Activated naive CD4-positive, alpha-beta T cell treated with anti-CD3 and anti-CD28 coated beads, Interleukin-2, amount 10 ng/mL, durations not matched to agents 5 hours and 36 hours (primary cell): ENCODE measurements around the gene CLPSL1. TPM values are rescaled to one million over a fixed set of nuclear protein-coding genes. Genes with fewer than 3 reads are reported as not detected.

Source experiments
- total RNA-seq, 2 experiments: library from RNA; stranded (reverse); gene quantifications; one replicate each; pipeline ENCODE4 v1.2.3, GENCODE V29; 2021

CLPSL1 gene, protein sequence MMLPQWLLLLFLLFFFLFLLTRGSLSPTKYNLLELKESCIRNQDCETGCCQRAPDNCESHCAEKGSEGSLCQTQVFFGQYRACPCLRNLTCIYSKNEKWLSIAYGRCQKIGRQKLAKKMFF
- total RNA-seq, result not detected

DNA sequence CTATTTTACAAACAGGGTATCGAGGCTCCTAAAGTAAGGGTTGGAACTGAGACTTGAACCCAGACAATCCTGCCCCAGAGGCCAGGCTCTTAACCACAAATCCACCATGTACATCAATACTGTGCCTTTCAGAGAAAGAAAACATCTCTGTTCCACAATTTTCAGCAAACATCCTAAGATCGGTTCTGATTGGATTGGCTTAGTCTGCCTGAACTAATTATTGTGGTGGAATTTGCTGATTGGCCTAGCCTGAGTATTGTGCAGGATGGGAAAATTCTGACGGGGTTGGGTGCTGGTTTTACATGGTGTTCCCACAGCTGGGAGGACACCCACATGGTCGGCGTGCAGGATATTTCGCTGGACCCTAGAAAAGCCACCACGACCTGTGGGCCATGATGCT, at the start of gene CLPSL1:
CLPSL1 (plus strand) TSS at position 301 of the 400 bp plus-strand sequence; CDS start at position 393, 92 bp downstream.

DNA sequence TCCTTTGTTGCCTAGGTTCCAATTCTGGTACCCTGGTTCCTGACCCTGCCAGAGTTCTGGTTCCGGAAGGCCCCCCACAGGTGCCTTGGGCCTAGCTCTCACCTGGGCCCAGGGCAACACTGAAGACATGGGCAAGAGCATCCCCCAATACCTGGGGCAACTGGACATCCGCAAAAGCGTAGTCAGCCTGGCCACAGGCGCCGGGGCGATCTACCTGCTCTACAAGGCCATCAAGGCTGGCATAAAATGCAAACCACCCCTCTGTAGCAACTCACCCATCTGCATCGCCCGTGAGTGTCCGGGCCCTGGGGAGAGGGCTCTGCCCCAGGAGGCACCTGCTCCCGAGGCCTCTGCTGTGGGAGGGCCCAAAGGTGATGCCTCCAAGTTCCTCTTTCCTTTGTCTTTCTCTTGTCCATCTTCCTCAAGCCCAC, 43.8 kb upstream of the CLPSL1 start, which contains the start of gene ARMC12:
ARMC12 (plus strand) TSS at position 51 of the 431 bp plus-strand sequence; CDS start at position 128, 77 bp downstream.

DNA sequence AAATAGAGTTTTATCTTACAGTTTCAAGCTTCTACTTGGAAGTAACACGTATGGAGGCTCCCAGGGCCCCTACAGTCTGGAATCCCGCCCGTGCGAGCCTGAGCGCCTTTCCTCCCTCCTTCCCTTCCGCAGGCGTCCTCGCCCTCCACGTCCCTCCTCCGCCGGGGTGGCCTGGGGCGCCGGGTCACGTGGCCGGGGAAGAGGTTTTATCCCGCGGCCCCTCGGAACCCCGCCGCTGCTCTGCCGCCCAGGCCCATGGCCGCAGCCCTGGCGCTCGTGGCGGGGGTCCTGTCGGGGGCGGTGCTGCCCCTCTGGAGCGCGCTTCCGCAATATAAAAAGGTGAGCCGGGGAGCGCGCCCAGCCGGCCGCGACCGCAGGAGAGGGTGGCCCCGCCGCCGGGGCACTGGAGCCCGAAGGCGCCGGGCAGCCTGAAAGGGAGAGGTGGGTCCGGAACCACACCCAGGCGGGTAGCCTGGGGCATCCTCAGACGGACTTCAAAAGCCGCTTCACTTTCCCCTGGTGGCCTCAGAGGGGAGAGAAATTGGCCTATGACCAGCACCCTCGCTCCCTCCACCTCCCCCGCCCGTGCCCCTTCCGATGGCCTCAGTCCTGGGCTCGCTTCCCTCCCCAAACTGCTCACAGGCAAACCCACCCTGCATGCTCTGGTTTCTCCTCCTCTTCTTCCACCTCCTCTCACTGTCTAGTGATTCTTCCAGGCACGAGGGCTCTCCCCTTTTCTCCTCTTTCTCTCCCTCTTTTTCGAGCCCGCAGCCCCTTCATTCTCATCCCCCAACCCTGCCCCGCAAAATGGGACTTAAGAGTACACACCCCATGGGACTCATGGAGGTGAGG, 4.2 kb upstream of the CLPSL1 start, which contains the start of gene CLPSL2:
CLPSL2 (plus strand) TSS at position 235 of the 852 bp plus-strand sequence; CDS start at position 256, 21 bp downstream.

DNA sequence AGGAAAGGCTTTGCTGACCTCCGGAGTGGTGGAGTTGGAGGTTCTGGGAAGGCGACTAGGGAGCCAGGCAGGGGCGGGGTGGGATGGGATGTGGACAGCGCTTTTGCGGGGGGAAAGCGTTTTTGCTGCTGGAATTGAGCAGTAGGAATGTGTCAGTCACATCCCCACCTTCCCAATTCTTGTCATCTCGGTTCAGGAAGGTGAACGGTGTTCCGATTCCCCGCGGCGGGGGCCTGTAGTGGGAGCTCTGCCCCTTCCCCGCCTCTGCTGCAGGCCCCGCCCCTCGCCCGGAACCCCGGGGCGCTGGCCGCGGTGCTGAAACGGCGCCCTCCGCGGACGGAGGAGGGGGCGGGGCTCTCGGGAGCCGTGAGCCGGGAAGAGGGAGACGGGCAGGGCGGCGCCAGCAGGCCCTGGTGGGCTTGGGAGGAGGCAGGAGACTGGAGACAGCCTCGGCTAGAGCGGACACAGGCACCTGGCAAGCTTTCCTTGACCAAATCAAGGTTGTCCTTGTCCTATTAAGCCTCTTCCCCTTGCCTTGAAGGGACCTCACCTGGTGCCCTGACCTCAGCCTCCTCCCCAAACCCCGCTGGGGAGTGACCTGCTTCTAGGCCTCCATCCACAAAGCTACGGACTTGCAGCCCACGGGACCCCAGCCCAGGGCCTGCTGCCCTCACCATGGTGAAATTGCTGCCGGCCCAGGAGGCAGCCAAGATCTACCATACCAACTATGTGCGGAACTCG, 24.3 kb downstream of the CLPSL1 start, which contains the start of gene LHFPL5:
LHFPL5 (plus strand) TSS at position 357 of the 741 bp plus-strand sequence; CDS start at position 676, 319 bp downstream.

Other genes with a start within 250 kb of the CLPSL1 start
- gene FKBP5, start 92.1 kb upstream of the CLPSL1 start, total RNA-seq, result 10 to 100 TPM; 65.5 to 65.6 TPM
- 1 to 10 TPM; 1.3 to 1.7 TPM for gene ARMC12, start 44.0 kb upstream of the CLPSL1 start, total RNA-seq
- not detected for gene CLPSL2, start 4.4 kb upstream of the CLPSL1 start, total RNA-seq
- gene CLPS, start 16.3 kb downstream of the CLPSL1 start, total RNA-seq, result not detected
- not detected for gene LHFPL5, start 24.3 kb downstream of the CLPSL1 start, total RNA-seq
- gene SRPK1, start 140.1 kb downstream of the CLPSL1 start, total RNA-seq, result 10 to 100 TPM; 69.9 to 70.9 TPM
- gene SLC26A8, start 243.6 kb downstream of the CLPSL1 start, total RNA-seq, result not detected
- 10 to 100 TPM; 59.7 to 60.2 TPM for gene MAPK14, start 246.8 kb downstream of the CLPSL1 start, total RNA-seq